K562 (cell line): Measurements from ENCODE around the gene ABHD14A. TPM values are rescaled to one million over a fixed set of nuclear protein-coding genes. Genes with fewer than 3 reads are reported as not detected.

Source experiments
- CBFA2T3 ChIP-seq: fragments of 450-650 bp; IDR thresholded peaks from 2 replicates; pipeline ENCODE4 v1.6.1; 2017
- ELF1 ChIP-seq: fragments of 200-800 bp; sonication (Bioruptor generic); IDR thresholded peaks from 2 replicates; pipeline ENCODE4 v1.6.1; 2016; ENCODE audit warnings: missing genetic modification characterization, missing compliant biosample characterization
- MCM3 ChIP-seq: fragments of 450-650 bp; IDR thresholded peaks from 2 replicates; pipeline ENCODE4 v1.6.1; 2016
- NCOR1 ChIP-seq: fragments of 450-650 bp; IDR thresholded peaks from 2 replicates; pipeline ENCODE4 v1.6.1; 2016; ENCODE audit warnings: mild to moderate bottlenecking, moderate library complexity
- NFIX ChIP-seq: fragments of 250-450 bp; sonication (Bioruptor Pico); IDR thresholded peaks from 2 replicates; pipeline ENCODE4 v1.4.0; 2020; ENCODE audit warnings: low read depth, mild to moderate bottlenecking, moderate library complexity
- POLR3G ChIP-seq: IDR thresholded peaks from 2 replicates; pipeline ENCODE4 v1.6.1; 2011; ENCODE audit not compliant: insufficient read length, insufficient replicate concordance; ENCODE audit errors: extremely low read depth
- SMAD1 ChIP-seq: fragments of 150-350 bp; IDR thresholded peaks from 2 replicates; pipeline ENCODE4 v1.6.1; 2014; ENCODE audit warnings: low read length, low read depth; ENCODE audit not compliant: partially characterized antibody
- TAF1 ChIP-seq: IDR thresholded peaks from 2 replicates; pipeline ENCODE4 v1.6.1; 2011; ENCODE audit warnings: mild to moderate bottlenecking, low read length, moderate library complexity; ENCODE audit not compliant: insufficient read depth, control insufficient read depth, severe bottlenecking; ENCODE audit errors: extremely low read depth
- ZBTB8A ChIP-seq: fragments of 450-650 bp; IDR thresholded peaks from 2 replicates; pipeline ENCODE4 v1.6.1; 2018; ENCODE audit warnings: mild to moderate bottlenecking, moderate library complexity; ENCODE audit not compliant: partially characterized antibody
- ZNF239 ChIP-seq: fragments of 250-450 bp; sonication (Bioruptor Pico); IDR thresholded peaks from 2 replicates; pipeline ENCODE4 v1.4.0; 2020; ENCODE audit warnings: mild to moderate bottlenecking
- ZNF41 ChIP-seq: fragments of 250-450 bp; sonication (Bioruptor Pico); conservative IDR thresholded peaks from 2 replicates; pipeline ENCODE4 v1.4.0; 2020; ENCODE audit warnings: mild to moderate bottlenecking
- ZNF695 ChIP-seq: fragments of 450-650 bp; formaldehyde crosslinking; IDR thresholded peaks from 2 replicates; pipeline ENCODE4 v1.4.0; 2020; ENCODE audit warnings: mild to moderate bottlenecking, moderate library complexity
- ZNF764 ChIP-seq: fragments of 250-450 bp; sonication (Bioruptor Pico); IDR thresholded peaks from 2 replicates; pipeline ENCODE4 v1.4.0; 2020; ENCODE audit warnings: low read depth, mild to moderate bottlenecking, moderate library complexity
- polyA plus RNA-seq, 8 experiments: library from polyadenylated mRNA; depleted of rRNA in 4 of 8; stranded (reverse) in 5 of 8; unstranded in 3 of 8; fragments of >200 nt; fragmentation: Nextera tagmentation in 2 of 8; fragmentation: Illumina TruSeq in 1 of 8; extraction: Ambion mirVana in 2 of 8; extraction: Trizol in 1 of 8; gene quantifications; 2 replicates each; pipeline versions ENCODE4 v1.2.1 to v1.2.3, GENCODE V29; 2011 to 2014; ENCODE audit warnings: inconsistent platforms in 1 of 8, missing spikeins in 1 of 8
- total RNA-seq, 7 experiments: library from RNA; depleted of rRNA in 6 of 7; stranded (reverse); fragments of >200 nt in 6 of 7; fragmentation: Illumina TruSeq in 2 of 7; extraction: Trizol in 2 of 7; gene quantifications; 2 replicates each; pipeline versions ENCODE4 v1.2.1 to v1.2.3, GENCODE V29; 2011 to 2021; ENCODE audit warnings: low replicate concordance in 1 of 7
- TF ChIP-seq, protein P1 (sequence below), 2 experiments: IDR thresholded peaks; 2 replicates each; pipeline ENCODE4 v1.6.1; 2012; ENCODE audit warnings: improper control_type of control experiment in 2 of 2, low read depth in 2 of 2, low read length in 2 of 2, borderline replicate concordance in 1 of 2
- TF ChIP-seq, protein P2 (sequence below), 2 experiments: fragments of 450-650 bp in 1 of 2; sonication (generic) in 1 of 2; formaldehyde crosslinking in 1 of 2; IDR thresholded peaks in 1 of 2; conservative IDR thresholded peaks in 1 of 2; 2 replicates each; pipeline versions ENCODE4 v1.6.1 to v1.8.1; 2016 to 2023; ENCODE audit warnings: mild to moderate bottlenecking in 2 of 2, moderate library complexity in 2 of 2, inconsistent platforms in 1 of 2, missing genetic modification reagents in 1 of 2
- TF ChIP-seq, protein P3 (sequence below), 3 experiments: fragments of 200-800 bp in 1 of 3; fragments of 250-450 bp in 1 of 3; fragments of 450-650 bp in 1 of 3; sonication (Bioruptor Pico) in 1 of 3; sonication (Bioruptor generic) in 1 of 3; formaldehyde crosslinking in 1 of 3; IDR thresholded peaks; 2 replicates each; pipeline versions ENCODE4 v1.6.1 to v1.8.0; 2016 to 2022; ENCODE audit warnings: mild to moderate bottlenecking in 2 of 3, missing genetic modification characterization in 2 of 3, missing compliant biosample characterization in 1 of 3, moderate library complexity in 1 of 3
- TF ChIP-seq, protein P4 (sequence below): fragments of 250-450 bp; sonication (Bioruptor Pico); IDR thresholded peaks from 2 replicates; pipeline ENCODE4 v1.8.0; 2022; ENCODE audit warnings: moderate library complexity, mild to moderate bottlenecking, inconsistent platforms

ABHD14A gene
- total and polyA plus RNA-seq, 9 of the 15 experiments (the other 6 are each of a cell fraction or from before 2014, with no cell fraction given), result 0.90 to 10.5 (median 8.3) TPM

DNA sequence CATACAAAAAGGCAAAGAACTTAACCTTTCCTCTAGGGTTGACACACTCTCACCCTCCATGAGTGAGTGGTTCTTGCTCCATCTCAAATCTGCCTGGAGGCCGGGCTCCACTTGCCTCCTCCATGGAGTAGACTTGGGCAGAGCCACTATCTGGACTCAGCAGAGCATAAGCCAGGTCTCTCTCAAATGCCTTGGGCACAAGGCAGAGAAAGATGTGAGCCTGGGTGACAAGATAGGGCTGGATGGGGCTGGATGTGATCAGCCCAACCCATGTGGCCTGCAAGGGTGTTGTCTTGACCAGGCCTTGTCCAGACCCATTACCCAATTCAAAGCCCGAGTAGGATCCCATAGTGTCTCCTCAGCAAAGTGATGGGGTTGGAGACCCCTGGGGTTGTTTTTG, 25.0 kb downstream of the ABHD14A start (continued):
- TF ChIP-seq, protein P1, sequence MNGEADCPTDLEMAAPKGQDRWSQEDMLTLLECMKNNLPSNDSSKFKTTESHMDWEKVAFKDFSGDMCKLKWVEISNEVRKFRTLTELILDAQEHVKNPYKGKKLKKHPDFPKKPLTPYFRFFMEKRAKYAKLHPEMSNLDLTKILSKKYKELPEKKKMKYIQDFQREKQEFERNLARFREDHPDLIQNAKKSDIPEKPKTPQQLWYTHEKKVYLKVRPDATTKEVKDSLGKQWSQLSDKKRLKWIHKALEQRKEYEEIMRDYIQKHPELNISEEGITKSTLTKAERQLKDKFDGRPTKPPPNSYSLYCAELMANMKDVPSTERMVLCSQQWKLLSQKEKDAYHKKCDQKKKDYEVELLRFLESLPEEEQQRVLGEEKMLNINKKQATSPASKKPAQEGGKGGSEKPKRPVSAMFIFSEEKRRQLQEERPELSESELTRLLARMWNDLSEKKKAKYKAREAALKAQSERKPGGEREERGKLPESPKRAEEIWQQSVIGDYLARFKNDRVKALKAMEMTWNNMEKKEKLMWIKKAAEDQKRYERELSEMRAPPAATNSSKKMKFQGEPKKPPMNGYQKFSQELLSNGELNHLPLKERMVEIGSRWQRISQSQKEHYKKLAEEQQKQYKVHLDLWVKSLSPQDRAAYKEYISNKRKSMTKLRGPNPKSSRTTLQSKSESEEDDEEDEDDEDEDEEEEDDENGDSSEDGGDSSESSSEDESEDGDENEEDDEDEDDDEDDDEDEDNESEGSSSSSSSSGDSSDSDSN (IDR thresholded peaks at IDR 0.05; ENCODE audit: borderline replicate concordance in 1 of 2, low read depth in 2 of 2, low read length in 2 of 2), result no peak
- TF ChIP-seq ZNF695, result no peak
- no peak for TF ChIP-seq POLR3G
- no peak for TF ChIP-seq ZNF764 (CRISPR knock-in tag)
- TF ChIP-seq ELF1, result no peak
- no peak for TF ChIP-seq MCM3
- no peak for TF ChIP-seq TAF1
- TF ChIP-seq ZNF239 (CRISPR knock-in tag), result no peak
- TF ChIP-seq, protein P2, sequence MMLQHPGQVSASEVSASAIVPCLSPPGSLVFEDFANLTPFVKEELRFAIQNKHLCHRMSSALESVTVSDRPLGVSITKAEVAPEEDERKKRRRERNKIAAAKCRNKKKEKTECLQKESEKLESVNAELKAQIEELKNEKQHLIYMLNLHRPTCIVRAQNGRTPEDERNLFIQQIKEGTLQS (IDR thresholded peaks at IDR 0.05), result no peak
- TF ChIP-seq, protein P2 (CRISPR knock-in tag; conservative IDR thresholded peaks at IDR 0.05), result no peak
- peak; percentile 76 for TF ChIP-seq NCOR1
- peak; percentile 89 for TF ChIP-seq CBFA2T3
- TF ChIP-seq, protein P3, sequence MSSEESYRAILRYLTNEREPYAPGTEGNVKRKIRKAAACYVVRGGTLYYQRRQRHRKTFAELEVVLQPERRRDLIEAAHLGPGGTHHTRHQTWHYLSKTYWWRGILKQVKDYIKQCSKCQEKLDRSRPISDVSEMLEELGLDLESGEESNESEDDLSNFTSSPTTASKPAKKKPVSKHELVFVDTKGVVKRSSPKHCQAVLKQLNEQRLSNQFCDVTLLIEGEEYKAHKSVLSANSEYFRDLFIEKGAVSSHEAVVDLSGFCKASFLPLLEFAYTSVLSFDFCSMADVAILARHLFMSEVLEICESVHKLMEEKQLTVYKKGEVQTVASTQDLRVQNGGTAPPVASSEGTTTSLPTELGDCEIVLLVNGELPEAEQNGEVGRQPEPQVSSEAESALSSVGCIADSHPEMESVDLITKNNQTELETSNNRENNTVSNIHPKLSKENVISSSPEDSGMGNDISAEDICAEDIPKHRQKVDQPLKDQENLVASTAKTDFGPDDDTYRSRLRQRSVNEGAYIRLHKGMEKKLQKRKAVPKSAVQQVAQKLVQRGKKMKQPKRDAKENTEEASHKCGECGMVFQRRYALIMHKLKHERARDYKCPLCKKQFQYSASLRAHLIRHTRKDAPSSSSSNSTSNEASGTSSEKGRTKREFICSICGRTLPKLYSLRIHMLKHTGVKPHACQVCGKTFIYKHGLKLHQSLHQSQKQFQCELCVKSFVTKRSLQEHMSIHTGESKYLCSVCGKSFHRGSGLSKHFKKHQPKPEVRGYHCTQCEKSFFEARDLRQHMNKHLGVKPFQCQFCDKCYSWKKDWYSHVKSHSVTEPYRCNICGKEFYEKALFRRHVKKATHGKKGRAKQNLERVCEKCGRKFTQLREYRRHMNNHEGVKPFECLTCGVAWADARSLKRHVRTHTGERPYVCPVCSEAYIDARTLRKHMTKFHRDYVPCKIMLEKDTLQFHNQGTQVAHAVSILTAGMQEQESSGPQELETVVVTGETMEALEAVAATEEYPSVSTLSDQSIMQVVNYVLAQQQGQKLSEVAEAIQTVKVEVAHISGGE (CRISPR knock-in tag; IDR thresholded peaks at IDR 0.05), result 0 out of 6 replicates have a peak, but pooled peaks of 1 of the 3 experiments have one; percentile 34
- TF ChIP-seq ZBTB8A, result no peak
- TF ChIP-seq SMAD1, result no peak
- TF ChIP-seq, protein P4, sequence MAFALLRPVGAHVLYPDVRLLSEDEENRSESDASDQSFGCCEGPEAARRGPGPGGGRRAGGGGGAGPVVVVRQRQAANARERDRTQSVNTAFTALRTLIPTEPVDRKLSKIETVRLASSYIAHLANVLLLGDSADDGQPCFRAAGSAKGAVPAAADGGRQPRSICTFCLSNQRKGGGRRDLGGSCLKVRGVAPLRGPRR (CRISPR knock-in tag), result no peak
- no peak for TF ChIP-seq ZNF41 (CRISPR knock-in tag)
- TF ChIP-seq NFIX (CRISPR knock-in tag), result no peak
